Caco-2 (cell line): ENCODE results near the gene DNAJB12. TPM values are rescaled to one million over a fixed set of nuclear protein-coding genes. Genes with fewer than 3 reads are reported as not detected.

ENCODE experiments used
- BruUV-seq: library from RNA; stranded (reverse); fragments of 400-500 nt; replicated peaks from 2 replicates; lab custom pipeline; 2021; lab: Mats Ljungman, UMichigan
- CTCF ChIA-PET: fragments of 300-600 bp; sonication (Branson Sonifier 250); formaldehyde crosslinking; loops from one replicate; lab custom pipeline; 2022; ENCODE audit warnings: antibody characterized with exemption; lab: Charles Lee
- POLR2A ChIA-PET: fragments of 300-600 bp; sonication (Branson Sonifier 250); formaldehyde crosslinking; loops from one replicate; lab custom pipeline; 2022; ENCODE audit warnings: antibody characterized with exemption; lab: Charles Lee
- DNase-seq, 2 experiments: peaks; one replicate each; pipeline versions ENCODE4 v3.0.0 to v3.0.0-alpha.2; 2020 to 2022
- H3K27me3 ChIP-seq: replicated peaks from 2 replicates; pipeline ENCODE4 v1.6.0; 2011; ENCODE audit warnings: low read length; ENCODE audit not compliant: control insufficient read depth, insufficient read depth
- H3K36me3 ChIP-seq: 2 replicates; pipeline ENCODE4 v1.5.1; 2011; ENCODE audit warnings: low read length; ENCODE audit not compliant: control insufficient read depth, insufficient read depth
- H3K4me1 ChIP-seq: fragments of 250-450 bp; sonication (Bioruptor Pico); 2 replicates; pipeline ENCODE4 v1.5.1; 2020; ENCODE audit warnings: mild to moderate bottlenecking
- H3K4me3 ChIP-seq: 2 replicates; pipeline ENCODE4 v1.5.1; 2011; ENCODE audit warnings: low read depth, mild to moderate bottlenecking, control low read depth, low read length
- H3K9me3 ChIP-seq: fragments of 250-450 bp; sonication (Bioruptor Pico); 2 replicates; pipeline ENCODE4 v1.5.1; 2020; ENCODE audit warnings: mild to moderate bottlenecking, moderate library complexity
- H3K27ac Mint-ChIP-seq: one replicate; pipeline ENCODE4 v1.8.0; 2022; ENCODE audit warnings: mixed read lengths; ENCODE audit not compliant: unreplicated experiment
- H3K27me3 Mint-ChIP-seq: one replicate; pipeline ENCODE4 v1.8.0; 2022; ENCODE audit warnings: mixed read lengths; ENCODE audit not compliant: insufficient read depth, unreplicated experiment
- H3K36me3 Mint-ChIP-seq: one replicate; pipeline ENCODE4 v1.8.0; 2022; ENCODE audit warnings: mild to moderate bottlenecking, mixed read lengths; ENCODE audit not compliant: insufficient read depth, unreplicated experiment
- H3K4me1 Mint-ChIP-seq: one replicate; pipeline ENCODE4 v1.8.0; 2022; ENCODE audit warnings: low read depth, mixed read lengths; ENCODE audit not compliant: unreplicated experiment
- H3K4me3 Mint-ChIP-seq: one replicate; pipeline ENCODE4 v1.8.0; 2022; ENCODE audit warnings: mild to moderate bottlenecking, moderate library complexity, mixed read lengths; ENCODE audit not compliant: unreplicated experiment
- H3K9me3 Mint-ChIP-seq: one replicate; pipeline ENCODE4 v1.8.0; 2022; ENCODE audit warnings: mixed read lengths; ENCODE audit not compliant: unreplicated experiment
- CTCF ChIP-seq, 2 experiments: fragments of 200-600 bp in 1 of 2; IDR thresholded peaks; 1 replicate in 1 of 2; 2 replicates in 1 of 2; pipeline versions ENCODE4 v1.5.1 to v1.8.0; 2011 to 2022; ENCODE audit warnings: antibody characterized with exemption in 1 of 2, control low read depth in 1 of 2, inconsistent platforms in 1 of 2, low read depth in 1 of 2, low read length in 1 of 2, mild to moderate bottlenecking in 1 of 2, moderate library complexity in 1 of 2; ENCODE audit not compliant: insufficient read depth in 1 of 2, severe bottlenecking in 1 of 2, unreplicated experiment in 1 of 2
- intact Hi-C: fragments of 100-400 bp; cut with micrococcal nuclease; formaldehyde crosslinking; loops from one replicate; pipeline ENCODE4 v1.10.0; 2022; ENCODE audit not compliant: unreplicated experiment
- total RNA-seq: library from RNA; stranded (reverse); gene quantifications from 2 replicates; pipeline ENCODE4 v1.2.3, GENCODE V29; 2022

The DNAJB12 gene
- total RNA-seq, 1 experiment from 2014 or later: 56.0 TPM

- H3K36me3 Mint-ChIP-seq: peaks cover 71% of the 10 kb centered on the region
- Histone ChIP-seq H3K27me3 (no peaks in the 10 kb centered on the region), H3K4me3 (no peak overlapping the region), H3K36me3 (peaks cover 5% of the 10 kb centered on the region), H3K4me1 (no peaks in the 10 kb centered on the region), H3K9me3 (no peaks in the 10 kb centered on the region)
- no TSS peak for BruUV-seq
- CTCF ChIA-PET: no interaction called here
- no peak overlapping the region for H3K4me3 Mint-ChIP-seq
- no peaks in the 10 kb centered on the region for H3K9me3 Mint-ChIP-seq
- intact Hi-C loops: no loop called here
- POLR2A ChIA-PET: no interaction called here
- no peak overlapping the region for H3K27ac Mint-ChIP-seq
- H3K4me1 Mint-ChIP-seq: no peaks in the 10 kb centered on the region
- DNase-seq: no peak
- no peaks in the 10 kb centered on the region for H3K27me3 Mint-ChIP-seq
- no peak for TF ChIP-seq CTCF (IDR thresholded peaks at IDR 0.05; ENCODE audit: insufficient read depth in 1 of 2, low read depth in 1 of 2, low read length in 1 of 2, severe bottlenecking in 1 of 2, unreplicated experiment in 1 of 2)
Measured at GRCh38 chr10:72338180-72338579, 16.5 kb downstream of the DNAJB12 start.

- CTCF ChIA-PET: interaction anchor here (0.9 to 1.5 kb wide), 7 partner anchors 9 to 294 kb away, joined by 3 to 7 read pairs (median 4); no protein-coding TSS in a partner anchor
- Mint-ChIP-seq H3K36me3 (peaks cover 70% of the 10 kb centered on the region), H3K27me3 (no peaks in the 10 kb centered on the region), H3K9me3 (no peaks in the 10 kb centered on the region), H3K27ac (no peak overlapping the region), H3K4me3 (no peak overlapping the region), H3K4me1 (no peaks in the 10 kb centered on the region)
- Histone ChIP-seq H3K4me1 (no peaks in the 10 kb centered on the region), H3K9me3 (no peaks in the 10 kb centered on the region), H3K27me3 (no peaks in the 10 kb centered on the region), H3K36me3 (peaks cover 5% of the 10 kb centered on the region), H3K4me3 (no peak overlapping the region)
- DNase-seq: no peak
- BruUV-seq: no TSS peak
- intact Hi-C loops: loop anchor here (1.0 kb wide), 1 partner anchor 289 kb away; no protein-coding TSS in a partner anchor
- POLR2A ChIA-PET: no interaction called here
- no peak for TF ChIP-seq CTCF (IDR thresholded peaks at IDR 0.05; ENCODE audit: insufficient read depth in 1 of 2, low read depth in 1 of 2, low read length in 1 of 2, severe bottlenecking in 1 of 2, unreplicated experiment in 1 of 2)
Measured at GRCh38 chr10:72337722-72338121, 17.0 kb downstream of the DNAJB12 start.

GRCh38 chr10:72337039-72337629, 17.6 kb downstream of the DNAJB12 start:
- Histone ChIP-seq H3K36me3 (peaks cover 5% of the 10 kb centered on the region), H3K4me1 (no peaks in the 10 kb centered on the region), H3K4me3 (no peak overlapping the region), H3K27me3 (no peaks in the 10 kb centered on the region), H3K9me3 (no peaks in the 10 kb centered on the region)
- intact Hi-C loops: loop anchor here (1.0 kb wide), 1 partner anchor 289 kb away; no protein-coding TSS in a partner anchor
- CTCF ChIA-PET: interaction anchor here (0.6 to 1.5 kb wide), 9 partner anchors 9 to 293 kb away, joined by 3 to 7 read pairs (median 4); no protein-coding TSS in a partner anchor
- TF ChIP-seq CTCF (IDR thresholded peaks at IDR 0.05; ENCODE audit: insufficient read depth in 1 of 2, low read depth in 1 of 2, low read length in 1 of 2, severe bottlenecking in 1 of 2, unreplicated experiment in 1 of 2): peak; percentile 95 to 96
- POLR2A ChIA-PET: no interaction called here
- BruUV-seq: no TSS peak
- no peaks in the 10 kb centered on the region for H3K4me1 Mint-ChIP-seq
- no peak overlapping the region for H3K27ac Mint-ChIP-seq
- peaks cover 67% of the 10 kb centered on the region for H3K36me3 Mint-ChIP-seq
- H3K4me3 Mint-ChIP-seq: no peak overlapping the region
- peak in 1 of 2 experiments; percentile 84 for DNase-seq
- no peaks in the 10 kb centered on the region for H3K27me3 Mint-ChIP-seq
- no peaks in the 10 kb centered on the region for H3K9me3 Mint-ChIP-seq
